Activated T-helper 9 cell treated with anti-CD3 and anti-CD28 coated beads, Interleukin-2, amount 50 U/mL, for 16 hours (primary cell): ENCODE results near the gene BAD.
A peak's percentile ranks its signal among the peaks of the same experiment; 100 is the strongest.

Source experiments
- DNase-seq: peaks from one replicate; pipeline ENCODE4 v3.0.0-alpha.2; 2020; ENCODE audit warnings: low read depth

Gene BAD

GRCh38 chr11:64296236-64296635, 11.8 kb upstream of the BAD start:
- DNase-seq, result no peak

GRCh38 chr11:64295760-64296159, 11.3 kb upstream of the BAD start:
- DNase-seq, result no peak

- DNase-seq, result no peak
These were observed 10.3 kb upstream of the BAD start for GRCh38 chr11:64294774-64295173.

- DNase-seq, result no peak
These were observed 8.2 kb upstream of the BAD start for GRCh38 chr11:64292460-64293254.

GRCh38 chr11:64291752-64292459, 7.4 kb upstream of the BAD start:
- no peak for DNase-seq

- no peak for DNase-seq
These were observed 6.8 kb upstream of the BAD start, which contains the start of gene KCNK4 for GRCh38 chr11:64291262-64291751. Gene KCNK4, plus strand, starts transcription at chr11:64291302. Its CDS starts 1,717 bp downstream, at chr11:64293019.

- no peak for DNase-seq
These were observed 6.1 kb upstream of the BAD start for GRCh38 chr11:64290352-64291261.

GRCh38 chr11:64289002-64289564, 4.6 kb upstream of the BAD start:
- no peak for DNase-seq

GRCh38 chr11:64288353-64288750, 3.9 kb upstream of the BAD start:
- DNase-seq, result no peak

GRCh38 chr11:64287676-64288352, 3.3 kb upstream of the BAD start:
- DNase-seq, result no peak

- DNase-seq, result no peak
These were observed 2.3 kb upstream of the BAD start for GRCh38 chr11:64286801-64287159.

- no peak for DNase-seq
These were observed 1.7 kb upstream of the BAD start for GRCh38 chr11:64285885-64286800.

- DNase-seq, result peak; percentile 85
These were observed 758 bp upstream of the BAD start, which contains the start of gene GPR137 for GRCh38 chr11:64284962-64285884. Gene GPR137, plus strand, starts transcription at chr11:64285848. Its CDS starts 677 bp downstream, at chr11:64286525.

- DNase-seq, result no peak
These were observed 1.4 kb downstream of the BAD start for GRCh38 chr11:64283092-64283491.

- DNase-seq, result no peak
These were observed 2.3 kb downstream of the BAD start for GRCh38 chr11:64281957-64282770.

- DNase-seq, result no peak
These were observed 5.8 kb downstream of the BAD start for GRCh38 chr11:64278576-64279190.

GRCh38 chr11:64276653-64277431, 7.6 kb downstream of the BAD start:
- DNase-seq, result no peak
